Liver (tissue), 9 donors: ENCODE measurements around the gene C11orf21. TPM values are rescaled to one million over a fixed set of nuclear protein-coding genes. Genes with fewer than 3 reads are reported as not detected.
A peak's percentile ranks its signal among the peaks of the same experiment; 100 is the strongest.

Experiments
- DNase-seq: peaks from one replicate; pipeline ENCODE4 v3.0.0-alpha.2; 2017; ENCODE audit warnings: low spot score
- H3K27ac ChIP-seq, 2 donors: one replicate each; pipeline ENCODE4 v1.7.0; 2013; ENCODE audit warnings: inconsistent platforms in 2 of 2, low read length in 2 of 2, control low read depth in 1 of 2, low read depth in 1 of 2, mild to moderate bottlenecking in 1 of 2
- H3K27me3 ChIP-seq, 4 donors: one replicate each; pipeline versions ENCODE4 v1.6.1 to v1.7.0; 2013; ENCODE audit warnings: low read length in 3 of 4, inconsistent platforms in 1 of 4, mild to moderate bottlenecking in 1 of 4, moderate library complexity in 1 of 4; ENCODE audit not compliant: control insufficient read depth in 4 of 4, insufficient read depth in 4 of 4
- H3K36me3 ChIP-seq, 4 donors: one replicate each; pipeline versions ENCODE4 v1.6.1 to v1.7.0; 2013; ENCODE audit warnings: low read length in 3 of 4, mild to moderate bottlenecking in 3 of 4, low read depth in 1 of 4, moderate library complexity in 1 of 4; ENCODE audit not compliant: control insufficient read depth in 4 of 4, insufficient read depth in 3 of 4
- H3K4me1 ChIP-seq, 4 donors: one replicate each; pipeline versions ENCODE4 v1.6.1 to v1.7.0; 2013; ENCODE audit warnings: low read length in 3 of 4, mild to moderate bottlenecking in 3 of 4, moderate library complexity in 1 of 4; ENCODE audit not compliant: control insufficient read depth in 4 of 4, insufficient read depth in 4 of 4
- H3K4me3 ChIP-seq, 3 donors: one replicate each; pipeline versions ENCODE4 v1.6.1 to v1.7.0; 2013; ENCODE audit warnings: low read length in 3 of 3, control low read depth in 1 of 3, low read depth in 1 of 3, mild to moderate bottlenecking in 1 of 3
- H3K9ac ChIP-seq, 2 donors: one replicate each; pipeline ENCODE4 v1.7.0; 2013; ENCODE audit warnings: low read length in 2 of 2, mild to moderate bottlenecking in 2 of 2, moderate library complexity in 2 of 2, control low read depth in 1 of 2, low read depth in 1 of 2
- H3K9me3 ChIP-seq, 4 donors: one replicate each; pipeline versions ENCODE4 v1.6.1 to v1.7.0; 2013; ENCODE audit warnings: low read length in 3 of 4; ENCODE audit not compliant: control insufficient read depth in 4 of 4
- EGR1 ChIP-seq, 2 donors: IDR thresholded peaks; 2 replicates each; pipeline ENCODE4 v1.6.1; 2016 to 2018; ENCODE audit warnings: antibody characterized with exemption in 2 of 2, low read depth in 2 of 2
- FOXA1 ChIP-seq: IDR thresholded peaks from 2 replicates; pipeline ENCODE4 v1.6.1; 2016; ENCODE audit warnings: antibody characterized with exemption
- FOXA2 ChIP-seq: IDR thresholded peaks from 2 replicates; pipeline ENCODE4 v1.6.1; 2016; ENCODE audit warnings: antibody characterized with exemption
- GABPA ChIP-seq, 2 donors: IDR thresholded peaks in 1 of 2; conservative IDR thresholded peaks in 1 of 2; 2 replicates each; pipeline ENCODE4 v1.6.1; 2016; ENCODE audit warnings: antibody characterized with exemption in 2 of 2, mild to moderate bottlenecking in 1 of 2, moderate library complexity in 1 of 2
- HNF4A ChIP-seq, 2 donors: conservative IDR thresholded peaks; 2 replicates each; pipeline ENCODE4 v1.6.1; 2016; ENCODE audit warnings: antibody characterized with exemption in 2 of 2, mild to moderate bottlenecking in 2 of 2
- HNF4G ChIP-seq: IDR thresholded peaks from 2 replicates; pipeline ENCODE4 v1.6.1; 2016; ENCODE audit warnings: antibody characterized with exemption
- JUND ChIP-seq, 2 donors: IDR thresholded peaks; 2 replicates each; pipeline ENCODE4 v1.6.1; 2016; ENCODE audit warnings: antibody characterized with exemption in 2 of 2
- MAX ChIP-seq: IDR thresholded peaks from 2 replicates; pipeline ENCODE4 v1.6.1; 2016; ENCODE audit warnings: antibody characterized with exemption
- NR2F2 ChIP-seq: IDR thresholded peaks from 2 replicates; pipeline ENCODE4 v1.6.1; 2016; ENCODE audit warnings: antibody characterized with exemption
- RAD21 ChIP-seq, 2 donors: IDR thresholded peaks; 2 replicates each; pipeline ENCODE4 v1.6.1; 2016; ENCODE audit warnings: antibody characterized with exemption in 2 of 2, mild to moderate bottlenecking in 2 of 2
- RXRA ChIP-seq, 2 donors: IDR thresholded peaks; 2 replicates each; pipeline ENCODE4 v1.6.1; 2017 to 2018; ENCODE audit warnings: antibody characterized with exemption in 2 of 2, mild to moderate bottlenecking in 1 of 2
- SP1 ChIP-seq: IDR thresholded peaks from 2 replicates; pipeline ENCODE4 v1.6.1; 2018; ENCODE audit warnings: antibody characterized with exemption, mild to moderate bottlenecking
- TAF1 ChIP-seq: conservative IDR thresholded peaks from 2 replicates; pipeline ENCODE4 v1.6.1; 2016; ENCODE audit warnings: antibody characterized with exemption, mild to moderate bottlenecking
- YY1 ChIP-seq: IDR thresholded peaks from 2 replicates; pipeline ENCODE4 v1.6.1; 2016; ENCODE audit warnings: antibody characterized with exemption, mild to moderate bottlenecking
- WGBS: extraction: QIAGEN DNeasy Blood & Tissue Kit; methylation state at CpG from one replicate; pipeline ENCODE4 v1.1.7; 2013; 5-methylcytosine and 5-hydroxymethylcytosine counted together
- polyA plus RNA-seq, 2 donors: library from polyadenylated mRNA; stranded (reverse) in 1 of 2; unstranded in 1 of 2; fragments of 200-250 nt in 1 of 2; fragments of >200 nt in 1 of 2; fragmentation: Nextera tagmentation in 1 of 2; extraction: Ambion mirVana in 1 of 2; gene quantifications; one replicate each; pipeline versions ENCODE4 v1.2.1 to v1.2.3, GENCODE V29; 2013 to 2015
- total RNA-seq, 2 donors: library from RNA; depleted of rRNA; stranded (reverse); fragments of >200 nt; gene quantifications; one replicate each; pipeline ENCODE4 v1.2.3, GENCODE V29; 2014
- TF ChIP-seq, protein P1 (sequence below): fragments of 150-350 bp; IDR thresholded peaks from 2 replicates; pipeline ENCODE4 v1.5.1; 2017; ENCODE audit warnings: improper control_type of control experiment, low read depth, low read length; ENCODE audit not compliant: missing input control
- TF ChIP-seq, protein P2 (sequence below): IDR thresholded peaks from 2 replicates; pipeline ENCODE4 v1.6.1; 2016; ENCODE audit warnings: antibody characterized with exemption
- TF ChIP-seq, protein P3 (sequence below): IDR thresholded peaks from 2 replicates; pipeline ENCODE4 v1.6.1; 2016; ENCODE audit warnings: antibody characterized with exemption, mild to moderate bottlenecking
- TF ChIP-seq, protein P4 (sequence below): IDR thresholded peaks from 2 replicates; pipeline ENCODE4 v1.6.1; 2016; ENCODE audit warnings: antibody characterized with exemption
- donor health status: healthy.
- donor health status: healthy.
- donor health status: healthy.
- donor health status: healthy.
- donor health status: healthy.

C11orf21 gene
- total and polyA plus RNA-seq, 4 donors = 0.14 to 16.2 (median 0.44) TPM

DNA sequence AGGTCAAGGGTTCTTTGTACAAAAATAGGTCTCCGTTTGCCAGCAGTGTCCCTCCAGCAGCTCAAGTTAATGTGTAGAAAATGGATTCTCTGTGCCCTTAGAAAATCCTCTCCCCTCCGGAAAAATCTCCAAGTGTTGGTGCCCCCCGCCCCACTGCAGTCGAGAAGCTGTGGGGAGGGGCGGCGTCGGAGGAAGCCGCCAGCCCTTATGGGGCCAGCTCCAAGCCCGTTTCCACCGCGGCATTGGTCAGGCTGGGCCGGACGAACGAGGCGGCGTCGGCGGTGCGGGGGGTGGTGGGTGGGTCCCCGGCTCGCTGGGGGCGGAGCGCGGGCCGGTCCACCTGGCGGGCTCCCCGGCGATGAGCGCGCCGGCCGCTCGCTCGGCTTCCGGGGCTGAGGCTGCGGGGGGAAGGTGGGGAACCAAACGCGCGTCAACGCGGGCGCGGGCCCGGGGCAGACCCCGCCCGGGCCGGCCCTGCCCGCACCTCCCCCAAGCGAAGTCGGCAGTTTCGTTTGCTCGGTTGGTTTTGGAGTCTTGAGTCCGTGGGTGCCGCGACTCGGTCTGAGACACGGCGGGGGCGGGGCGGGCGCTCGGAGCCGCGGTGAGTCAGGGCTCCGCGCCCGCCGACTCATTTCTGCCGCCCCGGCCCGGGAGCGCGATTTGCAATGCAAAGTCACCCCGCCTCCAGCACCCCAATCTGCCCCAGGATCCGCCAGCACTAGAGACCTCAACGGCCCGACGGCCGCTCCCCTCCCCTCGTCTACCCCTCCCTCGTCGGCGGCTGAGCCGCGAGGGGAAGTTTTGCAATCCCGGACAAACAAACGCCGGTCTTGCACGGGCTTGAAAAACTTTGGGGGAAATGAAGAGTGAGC, 32.8 kb downstream of the C11orf21 start:
- WGBS = 3% methylated on average over 89 of the region's 89 CpGs

GRCh38 chr11:2267851-2268728, 33.6 kb downstream of the C11orf21 start:
- WGBS = 70% methylated on average over 26 of the region's 26 CpGs
- DNase-seq = peak; percentile 23
- peaks cover 2 to 27% (median 2%) of the 10 kb centered on the region in 4 donors for H3K27me3 ChIP-seq
- H3K36me3 ChIP-seq = no peaks in the 10 kb centered on the region
- TF ChIP-seq, protein P1, sequence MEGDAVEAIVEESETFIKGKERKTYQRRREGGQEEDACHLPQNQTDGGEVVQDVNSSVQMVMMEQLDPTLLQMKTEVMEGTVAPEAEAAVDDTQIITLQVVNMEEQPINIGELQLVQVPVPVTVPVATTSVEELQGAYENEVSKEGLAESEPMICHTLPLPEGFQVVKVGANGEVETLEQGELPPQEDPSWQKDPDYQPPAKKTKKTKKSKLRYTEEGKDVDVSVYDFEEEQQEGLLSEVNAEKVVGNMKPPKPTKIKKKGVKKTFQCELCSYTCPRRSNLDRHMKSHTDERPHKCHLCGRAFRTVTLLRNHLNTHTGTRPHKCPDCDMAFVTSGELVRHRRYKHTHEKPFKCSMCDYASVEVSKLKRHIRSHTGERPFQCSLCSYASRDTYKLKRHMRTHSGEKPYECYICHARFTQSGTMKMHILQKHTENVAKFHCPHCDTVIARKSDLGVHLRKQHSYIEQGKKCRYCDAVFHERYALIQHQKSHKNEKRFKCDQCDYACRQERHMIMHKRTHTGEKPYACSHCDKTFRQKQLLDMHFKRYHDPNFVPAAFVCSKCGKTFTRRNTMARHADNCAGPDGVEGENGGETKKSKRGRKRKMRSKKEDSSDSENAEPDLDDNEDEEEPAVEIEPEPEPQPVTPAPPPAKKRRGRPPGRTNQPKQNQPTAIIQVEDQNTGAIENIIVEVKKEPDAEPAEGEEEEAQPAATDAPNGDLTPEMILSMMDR = no peak
- TF ChIP-seq HNF4A (conservative IDR thresholded peaks at IDR 0.05) = no peak
- TF ChIP-seq JUND (IDR thresholded peaks at IDR 0.05) = no peak
- TF ChIP-seq FOXA1 = no peak
- TF ChIP-seq RXRA (IDR thresholded peaks at IDR 0.05) = no peak
- TF ChIP-seq YY1 = no peak
- TF ChIP-seq MAX = no peak
- TF ChIP-seq, protein P2, sequence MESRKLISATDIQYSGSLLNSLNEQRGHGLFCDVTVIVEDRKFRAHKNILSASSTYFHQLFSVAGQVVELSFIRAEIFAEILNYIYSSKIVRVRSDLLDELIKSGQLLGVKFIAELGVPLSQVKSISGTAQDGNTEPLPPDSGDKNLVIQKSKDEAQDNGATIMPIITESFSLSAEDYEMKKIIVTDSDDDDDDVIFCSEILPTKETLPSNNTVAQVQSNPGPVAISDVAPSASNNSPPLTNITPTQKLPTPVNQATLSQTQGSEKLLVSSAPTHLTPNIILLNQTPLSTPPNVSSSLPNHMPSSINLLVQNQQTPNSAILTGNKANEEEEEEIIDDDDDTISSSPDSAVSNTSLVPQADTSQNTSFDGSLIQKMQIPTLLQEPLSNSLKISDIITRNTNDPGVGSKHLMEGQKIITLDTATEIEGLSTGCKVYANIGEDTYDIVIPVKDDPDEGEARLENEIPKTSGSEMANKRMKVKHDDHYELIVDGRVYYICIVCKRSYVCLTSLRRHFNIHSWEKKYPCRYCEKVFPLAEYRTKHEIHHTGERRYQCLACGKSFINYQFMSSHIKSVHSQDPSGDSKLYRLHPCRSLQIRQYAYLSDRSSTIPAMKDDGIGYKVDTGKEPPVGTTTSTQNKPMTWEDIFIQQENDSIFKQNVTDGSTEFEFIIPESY = no peak
- no peak for TF ChIP-seq TAF1
- no peak for TF ChIP-seq NR2F2
- TF ChIP-seq EGR1 (IDR thresholded peaks at IDR 0.05; ENCODE audit: low read depth in 2 of 2) = no peak
- TF ChIP-seq GABPA (IDR thresholded peaks at IDR 0.05 in 1 of 2, conservative IDR thresholded peaks at IDR 0.05 in 1 of 2) = no peak
- TF ChIP-seq, protein P3, sequence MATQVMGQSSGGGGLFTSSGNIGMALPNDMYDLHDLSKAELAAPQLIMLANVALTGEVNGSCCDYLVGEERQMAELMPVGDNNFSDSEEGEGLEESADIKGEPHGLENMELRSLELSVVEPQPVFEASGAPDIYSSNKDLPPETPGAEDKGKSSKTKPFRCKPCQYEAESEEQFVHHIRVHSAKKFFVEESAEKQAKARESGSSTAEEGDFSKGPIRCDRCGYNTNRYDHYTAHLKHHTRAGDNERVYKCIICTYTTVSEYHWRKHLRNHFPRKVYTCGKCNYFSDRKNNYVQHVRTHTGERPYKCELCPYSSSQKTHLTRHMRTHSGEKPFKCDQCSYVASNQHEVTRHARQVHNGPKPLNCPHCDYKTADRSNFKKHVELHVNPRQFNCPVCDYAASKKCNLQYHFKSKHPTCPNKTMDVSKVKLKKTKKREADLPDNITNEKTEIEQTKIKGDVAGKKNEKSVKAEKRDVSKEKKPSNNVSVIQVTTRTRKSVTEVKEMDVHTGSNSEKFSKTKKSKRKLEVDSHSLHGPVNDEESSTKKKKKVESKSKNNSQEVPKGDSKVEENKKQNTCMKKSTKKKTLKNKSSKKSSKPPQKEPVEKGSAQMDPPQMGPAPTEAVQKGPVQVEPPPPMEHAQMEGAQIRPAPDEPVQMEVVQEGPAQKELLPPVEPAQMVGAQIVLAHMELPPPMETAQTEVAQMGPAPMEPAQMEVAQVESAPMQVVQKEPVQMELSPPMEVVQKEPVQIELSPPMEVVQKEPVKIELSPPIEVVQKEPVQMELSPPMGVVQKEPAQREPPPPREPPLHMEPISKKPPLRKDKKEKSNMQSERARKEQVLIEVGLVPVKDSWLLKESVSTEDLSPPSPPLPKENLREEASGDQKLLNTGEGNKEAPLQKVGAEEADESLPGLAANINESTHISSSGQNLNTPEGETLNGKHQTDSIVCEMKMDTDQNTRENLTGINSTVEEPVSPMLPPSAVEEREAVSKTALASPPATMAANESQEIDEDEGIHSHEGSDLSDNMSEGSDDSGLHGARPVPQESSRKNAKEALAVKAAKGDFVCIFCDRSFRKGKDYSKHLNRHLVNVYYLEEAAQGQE = no peak
- no peak for TF ChIP-seq SP1
- TF ChIP-seq, protein P4, sequence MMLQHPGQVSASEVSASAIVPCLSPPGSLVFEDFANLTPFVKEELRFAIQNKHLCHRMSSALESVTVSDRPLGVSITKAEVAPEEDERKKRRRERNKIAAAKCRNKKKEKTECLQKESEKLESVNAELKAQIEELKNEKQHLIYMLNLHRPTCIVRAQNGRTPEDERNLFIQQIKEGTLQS = no peak
- no peak for TF ChIP-seq FOXA2
- no peak for TF ChIP-seq RAD21 (IDR thresholded peaks at IDR 0.05)
- no peak for TF ChIP-seq HNF4G
- H3K4me3 ChIP-seq = peak overlapping the region in 1 of 3 donors; percentile 61
- H3K9ac ChIP-seq = no peak overlapping the region
- H3K9me3 ChIP-seq = no peaks in the 10 kb centered on the region
- peak overlapping the region in 1 of 2 donors; percentile 23 for H3K27ac ChIP-seq
- H3K4me1 ChIP-seq = peaks cover 6 to 27% (median 14%) of the 10 kb centered on the region in 4 donors

More for the DNA sequence above, 32.8 kb downstream of the C11orf21 start:
- no peaks in the 10 kb centered on the region for H3K36me3 ChIP-seq
- H3K4me1 ChIP-seq = peaks cover 6 to 27% (median 14%) of the 10 kb centered on the region in 4 donors
- peak overlapping the region; percentile 32 to 61 (median 42) for H3K4me3 ChIP-seq
- H3K27me3 ChIP-seq = peaks cover 2 to 27% (median 2%) of the 10 kb centered on the region in 4 donors
- no peaks in the 10 kb centered on the region for H3K9me3 ChIP-seq
- no peak for TF ChIP-seq NR2F2
- DNase-seq = peak; percentile 35
- H3K9ac ChIP-seq = no peak overlapping the region
- H3K27ac ChIP-seq = peak overlapping the region; percentile 23 to 52
